IPS-18c (cell line): ENCODE results near the gene TMEM120B.
"Not testable (repeated sequence)": the region's sequence is repeated elsewhere in the genome, so short reads cannot be mapped to it uniquely, and the experiment has no call there.

Experiments used
- H3K4me3 ChIP-seq: 2 replicates; pipeline ENCODE4 v1.7.0; 2013; ENCODE audit warnings: low read depth, mild to moderate bottlenecking, low read length, moderate library complexity; ENCODE audit not compliant: insufficient read depth
- H3K9me3 ChIP-seq: one replicate; pipeline ENCODE4 v1.6.1; 2013; ENCODE audit warnings: mild to moderate bottlenecking, low read length, moderate library complexity; ENCODE audit not compliant: control insufficient read depth, insufficient read depth

The TMEM120B gene

GRCh38 chr12:121779422-121779895 is 66.9 kb downstream of the TMEM120B start:
- Histone ChIP-seq H3K4me3 (no peak overlapping the region), H3K9me3 (no peaks in the 10 kb centered on the region)

GRCh38 chr12:121780429-121780828 is 67.9 kb downstream of the TMEM120B start:
- Histone ChIP-seq H3K4me3 (no peak overlapping the region), H3K9me3 (no peaks in the 10 kb centered on the region)

- no peaks in the 10 kb centered on the region for H3K9me3 ChIP-seq
- no peak overlapping the region for H3K4me3 ChIP-seq
Observed at GRCh38 chr12:121781484-121781997, 69.0 kb downstream of the TMEM120B start.

- Histone ChIP-seq H3K9me3 (no peaks in the 10 kb centered on the region), H3K4me3 (no peak overlapping the region; the same call in 1 of the 2 replicates)
Observed at GRCh38 chr12:121781998-121782979, 69.7 kb downstream of the TMEM120B start.

GRCh38 chr12:121783766-121784165 is 71.2 kb downstream of the TMEM120B start:
- Histone ChIP-seq H3K9me3 (no peaks in the 10 kb centered on the region), H3K4me3 (no peak overlapping the region)

- no peaks in the 10 kb centered on the region for H3K9me3 ChIP-seq
Observed at GRCh38 chr12:121784460-121784859, 71.9 kb downstream of the TMEM120B start.

GRCh38 chr12:121786440-121786825 is 73.9 kb downstream of the TMEM120B start:
- Histone ChIP-seq H3K9me3 (no peaks in the 10 kb centered on the region), H3K4me3 (no peak overlapping the region)

More at GRCh38 chr12:121784460-121784859, 71.9 kb downstream of the TMEM120B start:
- H3K4me3 ChIP-seq: no peak overlapping the region

GRCh38 chr12:121787063-121788025 is 74.8 kb downstream of the TMEM120B start:
- no peak overlapping the region for H3K4me3 ChIP-seq

GRCh38 chr12:121788176-121788818 is 75.7 kb downstream of the TMEM120B start:
- H3K4me3 ChIP-seq: no peak overlapping the region
- no peaks in the 10 kb centered on the region for H3K9me3 ChIP-seq

More at GRCh38 chr12:121787063-121788025, 74.8 kb downstream of the TMEM120B start:
- H3K9me3 ChIP-seq: no peaks in the 10 kb centered on the region

GRCh38 chr12:121789233-121789781 is 76.8 kb downstream of the TMEM120B start:
- H3K9me3 ChIP-seq: no peaks in the 10 kb centered on the region
- H3K4me3 ChIP-seq: no peak overlapping the region

- Histone ChIP-seq H3K9me3 (no peaks in the 10 kb centered on the region), H3K4me3 (no peak overlapping the region)
Observed at GRCh38 chr12:121789800-121790728, 77.5 kb downstream of the TMEM120B start.

GRCh38 chr12:121790785-121791184 is 78.2 kb downstream of the TMEM120B start:
- H3K4me3 ChIP-seq, H3K9me3 ChIP-seq: not testable (repeated sequence)

GRCh38 chr12:121791671-121792551 is 79.4 kb downstream of the TMEM120B start:
- Histone ChIP-seq H3K4me3 (peak overlapping the region; percentile 79; the same call in 1 of the 2 replicates), H3K9me3 (no peaks in the 10 kb centered on the region)

- Histone ChIP-seq H3K4me3 (peak overlapping the region; percentile 79), H3K9me3 (no peaks in the 10 kb centered on the region)
Observed at GRCh38 chr12:121792607-121793439, 80.3 kb downstream of the TMEM120B start.
